IPS-18a (cell line): ENCODE data around the gene NUDT22.

Experiments
- H3K27ac ChIP-seq: one replicate; pipeline ENCODE4 v1.5.1; 2013; ENCODE audit warnings: low read length
- H3K27me3 ChIP-seq: one replicate; pipeline ENCODE4 v1.6.1; 2013; ENCODE audit warnings: mild to moderate bottlenecking, low read length; ENCODE audit not compliant: control insufficient read depth, insufficient read depth
- H3K36me3 ChIP-seq: one replicate; pipeline ENCODE4 v1.6.1; 2013; ENCODE audit warnings: low read depth, low read length; ENCODE audit not compliant: control insufficient read depth
- H3K4me1 ChIP-seq: one replicate; pipeline ENCODE4 v1.6.1; 2013; ENCODE audit warnings: low read depth, low read length; ENCODE audit not compliant: control insufficient read depth
- H3K4me3 ChIP-seq: one replicate; pipeline ENCODE4 v1.5.1; 2013; ENCODE audit warnings: low read length
- H3K9ac ChIP-seq: one replicate; pipeline ENCODE4 v1.6.1; 2013; ENCODE audit warnings: mild to moderate bottlenecking, low read length, moderate library complexity
- H3K9me3 ChIP-seq: one replicate; pipeline ENCODE4 v1.6.1; 2013; ENCODE audit warnings: low read depth, low read length; ENCODE audit not compliant: control insufficient read depth

The NUDT22 gene

GRCh38 chr11:64222651-64223000 lies 3.4 kb upstream of the NUDT22 start:
- Histone ChIP-seq H3K36me3 (peaks cover 6% of the 10 kb centered on the region), H3K27ac (no peak overlapping the region)

DNA sequence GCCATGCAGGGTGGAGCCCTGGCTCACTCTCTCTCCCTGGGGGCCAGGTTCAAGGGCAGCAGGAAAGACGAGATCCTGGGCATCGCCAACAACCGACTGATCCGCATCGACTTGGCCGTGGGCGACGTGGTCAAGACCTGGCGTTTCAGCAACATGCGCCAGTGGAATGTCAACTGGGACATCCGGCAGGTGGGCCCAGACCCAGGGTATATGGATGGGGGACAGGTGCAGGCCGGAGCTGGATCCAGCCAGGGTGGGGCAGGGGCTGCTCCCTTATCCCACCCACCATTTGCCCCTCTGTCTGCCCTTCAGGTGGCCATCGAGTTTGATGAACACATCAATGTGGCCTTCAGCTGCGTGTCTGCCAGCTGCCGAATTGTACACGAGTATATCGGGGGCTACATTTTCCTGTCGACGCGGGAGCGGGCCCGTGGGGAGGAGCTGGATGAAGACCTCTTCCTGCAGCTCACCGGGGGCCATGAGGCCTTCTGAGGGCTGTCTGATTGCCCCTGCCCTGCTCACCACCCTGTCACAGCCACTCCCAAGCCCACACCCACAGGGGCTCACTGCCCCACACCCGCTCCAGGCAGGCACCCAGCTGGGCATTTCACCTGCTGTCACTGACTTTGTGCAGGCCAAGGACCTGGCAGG lies 2.9 kb upstream of the NUDT22 start:
- H3K36me3 ChIP-seq, result peaks cover 6% of the 10 kb centered on the region
- no peak overlapping the region for H3K27ac ChIP-seq

More at GRCh38 chr11:64222651-64223000, 3.4 kb upstream of the NUDT22 start:
- Histone ChIP-seq H3K4me3 (no peak overlapping the region), H3K9ac (no peak overlapping the region), H3K27me3 (no peaks in the 10 kb centered on the region), H3K4me1 (no peaks in the 10 kb centered on the region), H3K9me3 (no peaks in the 10 kb centered on the region)

GRCh38 chr11:64224151-64224890 lies 1.8 kb upstream of the NUDT22 start:
- peaks cover 6% of the 10 kb centered on the region for H3K36me3 ChIP-seq
- no peaks in the 10 kb centered on the region for H3K27me3 ChIP-seq
- no peak overlapping the region for H3K9ac ChIP-seq
- no peaks in the 10 kb centered on the region for H3K9me3 ChIP-seq
- no peak overlapping the region for H3K27ac ChIP-seq
- no peaks in the 10 kb centered on the region for H3K4me1 ChIP-seq
- H3K4me3 ChIP-seq, result no peak overlapping the region

More for the DNA sequence above, 2.9 kb upstream of the NUDT22 start:
- Histone ChIP-seq H3K9ac (no peak overlapping the region), H3K4me1 (no peaks in the 10 kb centered on the region), H3K4me3 (no peak overlapping the region), H3K9me3 (no peaks in the 10 kb centered on the region), H3K27me3 (no peaks in the 10 kb centered on the region)

DNA sequence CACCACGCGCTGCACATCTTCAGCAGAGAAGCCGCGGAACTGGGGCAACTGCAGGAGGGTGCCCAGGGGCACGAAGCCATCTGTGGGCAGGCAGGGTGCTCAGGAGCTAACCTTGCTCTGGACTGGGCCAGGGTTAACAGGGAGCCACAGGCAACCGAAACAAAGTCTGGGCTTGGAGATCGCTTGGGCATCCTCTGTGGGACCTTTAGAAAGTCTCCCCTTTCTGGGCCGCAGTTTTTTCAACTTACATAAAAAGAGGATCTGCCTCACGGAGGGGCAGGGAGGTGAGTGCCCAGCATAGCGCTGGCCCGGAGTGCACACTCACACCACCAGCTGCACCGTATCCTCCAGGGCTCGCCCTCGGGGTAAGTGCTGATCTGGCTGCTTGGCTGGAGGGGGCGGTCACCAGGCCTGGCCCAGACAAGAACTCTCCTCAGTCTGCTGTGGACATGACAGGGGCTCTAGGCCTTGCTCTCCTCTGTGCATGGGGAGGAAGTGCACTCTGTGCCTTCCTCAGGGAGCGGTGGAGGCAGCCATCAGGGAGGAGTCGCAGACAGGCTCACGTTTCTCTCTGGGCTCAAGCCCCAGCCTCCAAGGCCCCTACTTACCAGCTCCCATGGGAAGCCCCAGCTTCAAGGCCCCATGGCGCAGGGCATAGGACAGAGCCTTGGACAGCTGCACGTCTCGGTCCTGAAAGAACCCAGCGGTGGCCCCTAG lies 1.0 kb upstream of the NUDT22 start:
- H3K27me3 ChIP-seq, result no peaks in the 10 kb centered on the region
- H3K27ac ChIP-seq, result no peak overlapping the region
- H3K4me1 ChIP-seq, result no peaks in the 10 kb centered on the region
- no peaks in the 10 kb centered on the region for H3K9me3 ChIP-seq
- peaks cover 6% of the 10 kb centered on the region for H3K36me3 ChIP-seq
- peak overlapping the region; percentile 70 for H3K4me3 ChIP-seq
- H3K9ac ChIP-seq, result no peak overlapping the region

DNA sequence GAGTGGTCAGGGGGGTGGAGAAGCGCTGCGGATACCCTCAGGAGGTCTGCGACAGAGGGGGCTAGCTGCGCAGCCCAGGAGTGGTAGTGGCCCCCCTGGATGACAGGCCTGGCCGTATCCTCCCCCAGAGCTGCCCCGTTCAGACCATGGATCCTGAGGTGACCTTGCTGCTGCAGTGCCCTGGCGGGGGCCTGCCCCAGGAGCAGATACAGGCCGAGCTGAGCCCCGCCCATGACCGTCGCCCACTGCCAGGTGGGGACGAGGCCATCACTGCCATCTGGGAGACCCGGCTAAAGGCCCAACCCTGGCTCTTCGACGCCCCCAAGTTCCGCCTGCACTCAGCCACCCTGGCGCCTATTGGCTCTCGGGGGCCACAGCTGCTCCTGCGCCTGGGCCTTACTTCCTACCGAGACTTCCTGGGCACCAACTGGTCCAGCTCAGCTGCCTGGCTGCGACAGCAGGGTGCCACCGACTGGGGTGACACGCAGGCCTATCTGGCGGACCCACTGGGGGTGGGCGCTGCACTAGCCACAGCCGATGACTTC lies 505 bp downstream of the NUDT22 start:
- peak overlapping the region; percentile 70 for H3K4me3 ChIP-seq
- H3K9me3 ChIP-seq, result no peaks in the 10 kb centered on the region
- H3K36me3 ChIP-seq, result no peaks in the 10 kb centered on the region
- peaks cover 4% of the 10 kb centered on the region for H3K27me3 ChIP-seq
- peaks cover 4% of the 10 kb centered on the region for H3K4me1 ChIP-seq
- no peak overlapping the region for H3K27ac ChIP-seq
- H3K9ac ChIP-seq, result peak overlapping the region; percentile 52

DNA sequence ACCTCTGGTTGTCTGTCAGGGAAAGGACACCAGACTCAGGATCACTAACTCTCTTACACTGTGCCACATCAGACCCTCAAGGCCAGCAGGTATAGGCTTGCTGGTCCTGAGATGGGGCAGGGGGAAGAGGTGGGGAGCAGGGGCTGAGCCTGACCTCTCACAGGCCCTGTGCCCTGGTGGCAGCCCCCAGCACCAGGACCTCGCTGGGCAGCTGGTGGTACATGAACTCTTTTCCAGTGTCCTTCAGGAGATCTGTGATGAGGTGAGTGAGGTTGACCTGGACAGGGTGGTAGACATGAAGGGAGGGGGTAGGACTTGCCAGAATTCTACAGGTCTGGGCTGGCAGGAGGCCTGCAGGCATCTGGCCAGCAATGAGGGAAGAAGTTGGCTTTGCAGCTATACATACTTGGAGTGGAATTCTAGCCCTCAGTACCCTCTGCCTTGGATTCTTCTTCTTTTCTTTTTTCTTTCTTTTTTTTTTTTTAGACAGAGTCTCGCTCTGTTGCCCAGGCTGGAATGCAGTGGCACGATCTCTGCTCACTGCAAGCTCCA lies 1.4 kb downstream of the NUDT22 start:
- Histone ChIP-seq H3K36me3 (no peaks in the 10 kb centered on the region), H3K4me3 (no peak overlapping the region), H3K9ac (no peak overlapping the region), H3K9me3 (no peaks in the 10 kb centered on the region), H3K27me3 (peaks cover 9% of the 10 kb centered on the region), H3K4me1 (peaks cover 4% of the 10 kb centered on the region), H3K27ac (no peak overlapping the region)

DNA sequence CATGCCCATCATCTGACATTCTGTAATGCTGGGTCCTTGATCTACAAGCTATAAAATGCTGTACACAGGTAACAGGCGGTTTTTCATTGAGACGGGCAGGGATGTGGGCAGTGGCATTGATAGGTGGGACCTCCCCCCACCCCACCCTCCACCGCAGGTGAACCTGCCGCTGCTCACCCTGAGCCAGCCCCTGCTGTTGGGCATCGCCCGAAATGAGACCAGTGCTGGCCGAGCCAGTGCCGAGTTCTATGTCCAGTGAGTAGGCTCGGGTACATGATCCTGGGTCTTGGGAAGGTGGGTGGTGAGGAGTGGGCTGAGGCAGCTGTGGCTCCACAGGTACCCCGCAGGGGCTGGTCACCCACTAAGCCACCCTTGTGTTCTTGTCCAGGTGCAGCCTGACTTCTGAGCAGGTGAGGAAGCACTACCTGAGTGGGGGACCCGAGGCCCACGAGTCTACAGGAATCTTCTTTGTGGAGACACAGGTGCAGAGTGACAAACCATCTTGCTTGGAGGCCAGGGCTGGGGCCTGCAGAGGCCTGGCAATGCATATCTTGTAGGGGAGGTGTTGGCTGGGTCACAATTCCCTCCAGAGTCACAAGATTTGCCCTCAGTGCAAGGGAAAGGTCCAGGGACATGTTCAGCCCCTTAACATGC lies 3.1 kb downstream of the NUDT22 start:
- Histone ChIP-seq H3K9ac (no peak overlapping the region), H3K27ac (no peak overlapping the region), H3K27me3 (peaks cover 24% of the 10 kb centered on the region), H3K4me3 (no peak overlapping the region), H3K9me3 (no peaks in the 10 kb centered on the region), H3K4me1 (peaks cover 4% of the 10 kb centered on the region), H3K36me3 (no peaks in the 10 kb centered on the region)

GRCh38 chr11:64229744-64230170 lies 3.7 kb downstream of the NUDT22 start:
- no peak overlapping the region for H3K9ac ChIP-seq
- no peaks in the 10 kb centered on the region for H3K36me3 ChIP-seq
- H3K27ac ChIP-seq, result no peak overlapping the region
- peak overlapping the region; percentile 73 for H3K4me3 ChIP-seq
- H3K4me1 ChIP-seq, result peaks cover 4% of the 10 kb centered on the region
- H3K27me3 ChIP-seq, result peaks cover 24% of the 10 kb centered on the region
- H3K9me3 ChIP-seq, result no peaks in the 10 kb centered on the region

DNA sequence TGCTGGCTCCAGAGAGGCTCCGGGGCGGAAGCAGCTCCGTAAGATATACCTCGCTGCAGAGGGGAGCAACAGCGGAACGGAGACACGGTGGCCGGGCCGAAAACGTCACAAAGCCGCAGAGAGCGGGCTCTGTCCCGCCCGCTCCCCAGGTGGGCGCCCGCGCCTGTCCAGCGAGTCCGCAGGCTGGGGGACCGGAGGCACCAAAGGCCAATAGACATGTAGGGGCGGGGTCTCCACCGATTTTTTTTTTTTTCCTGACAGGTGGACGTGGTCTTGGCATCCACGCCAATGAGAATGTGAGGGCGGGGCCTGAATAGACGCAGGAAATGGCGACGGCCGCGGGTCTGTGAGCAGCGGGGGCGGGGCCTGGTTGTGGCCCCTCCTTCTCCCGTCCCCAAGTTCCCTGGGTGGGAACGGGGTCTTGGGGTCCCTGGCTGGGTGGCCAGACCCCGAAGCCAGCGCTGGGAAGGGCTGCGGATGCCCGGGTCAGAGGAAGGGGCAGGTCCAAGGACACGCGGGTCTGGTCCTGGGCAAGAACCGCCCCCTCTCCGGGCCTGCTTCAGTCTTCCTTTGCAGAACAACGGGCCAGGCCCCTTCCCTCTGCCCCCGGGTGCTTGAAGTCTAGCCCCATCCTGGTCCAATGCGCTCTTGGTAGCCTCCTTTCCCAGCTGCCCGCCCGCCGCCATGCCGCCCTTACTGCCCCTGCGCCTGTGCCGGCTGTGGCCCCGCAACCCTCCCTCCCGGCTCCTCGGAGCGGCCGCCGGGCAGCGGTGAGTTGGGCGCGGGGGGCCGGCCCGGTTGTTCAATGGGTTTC lies 4.3 kb downstream of the NUDT22 start, which contains the start of gene DNAJC4:
Gene DNAJC4, plus strand, starts transcription at position 378 of the 814 bp plus-strand sequence. Its CDS starts 307 bp downstream, at position 685.
- H3K36me3 ChIP-seq, result no peaks in the 10 kb centered on the region
- peaks cover 4% of the 10 kb centered on the region for H3K4me1 ChIP-seq
- no peaks in the 10 kb centered on the region for H3K9me3 ChIP-seq
- peaks cover 28% of the 10 kb centered on the region for H3K27me3 ChIP-seq
- peak within 1 kb of the TSS; percentile 73 for H3K4me3 ChIP-seq
- peak within 1 kb of the TSS; percentile 47 for H3K9ac ChIP-seq
- no peak within 1 kb of the TSS for H3K27ac ChIP-seq

- peaks cover 4% of the 10 kb centered on the region for H3K4me1 ChIP-seq
- H3K27ac ChIP-seq, result no peak overlapping the region
- H3K9ac ChIP-seq, result peak overlapping the region; percentile 47
- peak overlapping the region; percentile 73 for H3K4me3 ChIP-seq
- H3K27me3 ChIP-seq, result peaks cover 30% of the 10 kb centered on the region
- H3K36me3 ChIP-seq, result no peaks in the 10 kb centered on the region
- H3K9me3 ChIP-seq, result no peaks in the 10 kb centered on the region
Observed at GRCh38 chr11:64230985-64231365, 4.9 kb downstream of the NUDT22 start.
